HPDE6-E6E7 (cell line): Measurements from ENCODE around the gene CLEC1A.
"Not testable (repeated sequence)": the region's sequence is repeated elsewhere in the genome, so short reads cannot be mapped to it uniquely, and the experiment has no call there.

Source experiments
- DNase-seq: peaks from one replicate; pipeline ENCODE4 v3.0.0; 2011; ENCODE audit warnings: missing footprints; ENCODE audit errors: extremely low spot score

The CLEC1A gene

DNA sequence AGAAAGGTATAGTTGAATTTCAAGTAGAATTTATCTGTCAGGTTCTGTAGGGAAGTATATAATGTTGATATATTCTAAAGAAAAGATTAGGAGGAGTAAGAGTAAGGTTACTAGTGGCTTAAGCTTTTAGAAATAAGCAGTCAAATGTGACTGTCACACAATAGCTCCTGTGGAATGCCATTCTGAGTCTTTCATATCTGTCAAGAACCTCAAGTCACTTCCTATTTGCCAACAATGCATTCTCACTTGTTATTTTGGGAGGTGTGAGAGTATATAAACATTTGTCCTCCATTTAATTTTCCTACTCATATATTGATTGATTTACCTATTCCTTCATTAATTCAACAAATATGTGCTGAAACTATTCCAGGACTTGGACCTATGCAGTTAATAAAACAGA, 56.6 kb downstream of the CLEC1A start:
- DNase-seq, result no peak

GRCh38 chr12:10033783-10034545, 64.8 kb downstream of the CLEC1A start:
- DNase-seq, result no peak

GRCh38 chr12:10031771-10032175, 67.0 kb downstream of the CLEC1A start:
- DNase-seq, result no peak

GRCh38 chr12:10031321-10031720, 67.5 kb downstream of the CLEC1A start:
- no peak for DNase-seq

GRCh38 chr12:10030446-10030845, 68.3 kb downstream of the CLEC1A start, which contains the start of gene CLEC9A:
TSS of gene CLEC9A (plus strand) at chr12:10030682. CDS start at chr12:10052688, 22,006 bp downstream.
- DNase-seq, result no peak

GRCh38 chr12:10027721-10028120, 71.1 kb downstream of the CLEC1A start:
- no peak for DNase-seq

GRCh38 chr12:10027311-10027710, 71.5 kb downstream of the CLEC1A start:
- DNase-seq, result no peak

- not testable (repeated sequence) for DNase-seq
Measured at GRCh38 chr12:10026666-10027065, 72.1 kb downstream of the CLEC1A start.

GRCh38 chr12:10025236-10025635, 73.5 kb downstream of the CLEC1A start:
- no peak for DNase-seq

- DNase-seq, result no peak
Measured at GRCh38 chr12:10021342-10021741, 77.4 kb downstream of the CLEC1A start.
